ENCODE data around the gene BAD.

- no peak for TF ChIP-seq POLR2A (IDR thresholded peaks at IDR 0.05)
- no peak for TF ChIP-seq CTCF (IDR thresholded peaks at IDR 0.05)
- TF ChIP-seq POLR2AphosphoS5 (IDR thresholded peaks at IDR 0.05) = no peak
- no peak for TF ChIP-seq EP300 (IDR thresholded peaks at IDR 0.05; ENCODE audit: low read depth)
Measured at GRCh38 chr11:64263947-64264317, 20.5 kb downstream of the BAD start.

Data from transverse colon (tissue), 4 donors.